ENCODE measurements around the gene CORO2A.
"Not testable (repeated sequence)": the region's sequence is repeated elsewhere in the genome, so short reads cannot be mapped to it uniquely, and the experiment has no call there.

CORO2A gene

DNA sequence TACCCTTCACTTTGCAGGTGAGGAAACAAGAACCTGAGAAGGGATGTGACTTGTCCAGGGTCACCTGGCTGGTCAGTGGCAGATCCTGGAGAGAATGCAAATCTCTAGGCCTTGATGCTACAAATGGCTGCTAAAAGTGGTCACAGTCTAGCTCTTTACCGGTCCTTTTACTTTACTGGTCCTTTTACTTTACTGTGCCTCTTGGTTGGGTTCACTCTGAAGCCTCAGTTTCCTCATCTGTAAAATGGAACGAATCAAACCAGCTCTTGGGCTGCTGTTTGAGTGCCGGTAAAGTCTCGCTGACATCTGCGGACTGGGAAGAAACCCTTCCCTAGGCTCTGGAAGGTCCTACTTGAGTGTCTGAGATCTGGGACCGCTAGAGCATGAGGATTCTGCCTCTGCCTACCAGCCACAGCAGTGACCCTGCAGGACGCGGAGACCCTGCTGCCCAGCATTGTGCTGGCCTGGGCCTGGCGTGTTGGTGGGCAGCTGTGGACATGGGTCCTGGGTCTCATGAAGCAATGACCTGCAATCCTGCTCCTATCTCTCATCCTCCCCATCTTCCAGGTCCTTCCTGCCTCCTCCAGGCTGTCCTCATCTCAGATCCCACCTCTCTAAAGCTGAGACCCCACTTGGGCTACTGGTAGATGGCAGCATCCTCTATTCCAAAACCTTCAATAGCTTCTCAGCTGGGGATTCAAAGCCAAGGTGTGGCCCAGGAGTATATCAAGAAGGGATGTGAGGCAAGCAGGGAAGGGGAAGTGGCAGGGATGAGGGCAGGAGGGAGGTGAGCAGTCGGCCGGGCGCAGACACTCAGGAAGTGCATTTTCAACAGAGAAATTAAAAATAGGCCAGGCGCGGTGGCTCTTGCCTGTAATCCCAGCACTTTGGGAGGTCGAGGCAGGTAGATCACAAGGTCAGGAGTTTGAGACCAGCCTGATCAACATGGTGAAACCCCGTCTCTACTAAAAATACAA is 13.3 kb downstream of the CORO2A start:
- in situ Hi-C loops (cut with MboI; ENCODE audit: low sequenced_read_pairs), result no loop called here
- Histone ChIP-seq H3K9me3 (no peaks in the 10 kb centered on the region), H3K4me1 (no peaks in the 10 kb centered on the region)

DNA sequence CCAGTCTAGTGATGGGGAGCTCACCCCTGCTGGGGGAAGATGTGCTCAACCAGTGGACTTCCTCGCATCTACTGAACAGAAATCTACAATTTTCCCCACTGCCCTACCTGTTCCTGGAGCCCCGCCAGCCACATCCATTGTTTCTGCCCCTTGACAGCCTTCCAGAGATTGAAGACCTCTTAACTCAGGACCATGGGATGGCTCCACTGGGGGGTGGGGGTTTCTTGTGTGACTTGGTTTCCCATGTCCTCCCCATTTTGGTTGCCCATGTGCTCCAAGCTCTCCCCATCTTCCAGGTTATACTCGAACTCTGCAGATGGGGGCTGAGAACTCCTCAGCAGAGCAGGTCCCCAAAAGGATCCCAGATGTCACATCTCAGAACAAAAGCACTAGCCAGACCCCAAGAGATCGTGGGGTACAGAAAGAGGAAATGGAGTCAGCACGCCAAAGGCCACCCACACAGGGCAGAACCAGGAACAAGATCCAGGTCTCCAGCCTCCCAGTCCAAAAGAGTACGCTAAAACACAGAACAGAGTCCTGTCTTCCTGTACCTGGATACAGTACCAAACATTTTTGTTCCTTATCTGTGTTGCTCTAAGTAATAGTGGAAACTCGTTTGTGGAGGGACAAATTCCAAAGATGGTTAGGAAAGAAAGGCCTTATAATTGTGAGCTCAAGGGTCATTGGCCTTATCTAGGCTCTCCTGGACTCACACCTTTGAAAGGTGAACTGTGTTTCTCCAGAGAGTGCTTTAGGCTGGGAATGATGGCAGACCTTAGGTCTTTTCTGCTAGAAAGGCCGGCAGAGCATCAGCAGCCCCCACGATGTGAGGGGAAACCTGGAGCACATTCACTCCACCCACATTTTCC is 15.8 kb downstream of the CORO2A start:
- Histone ChIP-seq H3K9me3 (no peaks in the 10 kb centered on the region), H3K4me3 (no peak overlapping the region), H3K36me3 (replicated peaks) (no peaks in the 10 kb centered on the region), H3K27me3 (ENCODE audit: low read depth) (no peaks in the 10 kb centered on the region), H3K4me1 (no peaks in the 10 kb centered on the region)
- in situ Hi-C loops (cut with MboI; ENCODE audit: low sequenced_read_pairs), result no loop called here
- no peak for DNase-seq (ENCODE audit: low spot score in 2 of 2)

More for the DNA sequence above, 13.3 kb downstream of the CORO2A start:
- Histone ChIP-seq H3K4me3 (no peak overlapping the region), H3K36me3 (replicated peaks) (no peaks in the 10 kb centered on the region), H3K27me3 (ENCODE audit: low read depth) (no peaks in the 10 kb centered on the region)
- DNase-seq (ENCODE audit: low spot score in 2 of 2), result no peak

DNA sequence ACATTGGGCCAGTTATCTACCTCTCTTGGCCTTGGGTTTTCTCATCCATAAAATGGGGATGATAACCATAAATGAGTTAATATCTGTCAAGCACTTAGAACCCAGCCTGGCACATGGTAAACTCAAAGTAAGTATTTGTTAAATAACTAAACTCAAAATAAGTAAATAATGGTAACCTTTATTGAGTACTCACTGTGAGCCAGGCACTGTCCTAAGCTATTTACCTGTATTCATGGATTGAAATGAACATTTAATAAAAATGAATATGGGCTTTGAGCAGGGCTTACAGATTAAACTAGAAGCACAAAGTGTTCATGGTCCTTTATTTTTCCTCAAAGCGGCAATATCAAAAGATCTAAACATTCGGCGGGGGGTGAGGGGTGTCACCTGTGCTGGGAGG is 16.7 kb downstream of the CORO2A start:
- H3K36me3 ChIP-seq (replicated peaks), result no peaks in the 10 kb centered on the region
- no peaks in the 10 kb centered on the region for H3K4me1 ChIP-seq
- H3K4me3 ChIP-seq, result no peak overlapping the region
- H3K9me3 ChIP-seq, result no peaks in the 10 kb centered on the region
- DNase-seq (ENCODE audit: low spot score in 2 of 2), result no peak
- H3K27me3 ChIP-seq (ENCODE audit: low read depth), result no peaks in the 10 kb centered on the region
- in situ Hi-C loops (cut with MboI; ENCODE audit: low sequenced_read_pairs), result no loop called here

DNA sequence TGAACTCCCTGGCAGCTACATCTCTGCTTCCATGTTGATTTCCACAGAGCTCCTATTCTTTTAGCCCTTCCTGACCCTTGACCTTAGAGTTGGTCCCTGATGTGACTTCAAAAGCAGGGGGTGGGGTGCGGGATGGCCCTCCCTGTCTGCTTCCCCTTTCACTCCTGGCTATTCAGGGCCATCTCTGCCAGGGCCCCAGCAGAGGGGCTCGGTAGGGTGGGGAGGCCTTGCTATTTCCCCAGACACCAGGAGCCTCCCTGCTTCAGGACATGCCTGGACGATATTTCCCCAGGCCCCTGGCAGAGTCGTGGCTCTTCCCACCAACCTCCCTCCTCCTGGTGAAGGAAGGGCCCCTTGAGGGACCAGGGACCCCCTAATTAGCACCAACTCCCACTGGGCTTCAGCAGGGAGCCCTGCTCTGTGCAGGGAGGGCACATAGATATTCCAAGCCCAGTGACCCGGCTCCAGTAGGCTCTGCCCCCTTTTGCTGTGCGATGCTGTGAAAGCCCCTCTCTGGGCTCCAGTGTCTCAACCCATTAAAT is 17.3 kb downstream of the CORO2A start:
- no peak for DNase-seq (ENCODE audit: low spot score in 2 of 2)
- Histone ChIP-seq H3K4me1 (no peaks in the 10 kb centered on the region), H3K4me3 (no peak overlapping the region), H3K36me3 (replicated peaks) (no peaks in the 10 kb centered on the region), H3K27me3 (ENCODE audit: low read depth) (no peaks in the 10 kb centered on the region), H3K9me3 (no peaks in the 10 kb centered on the region)
- in situ Hi-C loops (cut with MboI; ENCODE audit: low sequenced_read_pairs), result no loop called here

DNA sequence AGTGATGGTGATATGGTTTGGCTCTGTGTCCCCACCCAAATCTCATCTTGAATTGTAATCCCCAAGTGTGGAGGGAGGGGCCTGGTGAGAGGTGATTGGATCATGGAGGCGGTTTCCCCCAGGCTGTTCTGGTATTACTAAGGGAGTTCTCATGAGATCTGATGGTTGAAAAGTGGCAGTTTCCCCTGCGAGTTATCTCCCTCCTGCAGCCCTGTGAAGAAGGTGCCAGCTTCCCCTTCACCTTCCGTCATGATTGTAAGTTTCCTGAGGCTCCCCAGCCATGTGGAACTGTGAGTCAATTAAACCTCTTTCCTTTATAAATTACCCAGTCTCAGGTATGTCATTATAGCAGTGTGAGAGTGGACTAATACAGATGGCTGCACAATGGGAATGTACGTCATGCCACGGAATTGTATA is 17.9 kb downstream of the CORO2A start:
- H3K9me3 ChIP-seq; in situ Hi-C loops (cut with MboI; ENCODE audit: low sequenced_read_pairs); H3K36me3 ChIP-seq (replicated peaks); DNase-seq (ENCODE audit: low spot score in 2 of 2); H3K27me3 ChIP-seq (ENCODE audit: low read depth); H3K4me1 ChIP-seq; H3K4me3 ChIP-seq: not testable (repeated sequence)

DNA sequence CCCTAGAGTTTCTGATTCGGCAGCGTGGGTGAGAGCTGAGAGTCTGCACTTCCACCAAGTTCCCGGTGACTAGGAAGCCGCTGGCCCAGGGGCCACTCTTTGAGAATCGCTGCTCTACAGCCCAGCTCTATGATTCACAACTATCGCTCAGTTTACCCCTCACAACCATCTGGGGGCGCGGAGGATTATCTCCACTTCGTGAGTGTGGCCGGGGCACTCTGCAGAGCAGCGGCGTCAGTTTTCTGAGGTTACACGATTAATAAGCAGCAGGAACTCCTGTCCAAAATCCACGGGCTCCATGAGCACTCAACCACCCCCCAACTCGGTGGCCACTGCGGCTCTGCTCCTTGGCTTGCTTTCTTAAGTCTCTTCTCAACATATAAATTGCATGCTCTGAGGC is 19.3 kb downstream of the CORO2A start:
- H3K4me3 ChIP-seq, result no peak overlapping the region
- in situ Hi-C loops (cut with MboI; ENCODE audit: low sequenced_read_pairs), result no loop called here
- H3K27me3 ChIP-seq (ENCODE audit: low read depth), result no peaks in the 10 kb centered on the region
- no peaks in the 10 kb centered on the region for H3K9me3 ChIP-seq
- no peaks in the 10 kb centered on the region for H3K4me1 ChIP-seq
- no peaks in the 10 kb centered on the region for H3K36me3 ChIP-seq (replicated peaks)
- no peak for DNase-seq (ENCODE audit: low spot score in 2 of 2)

DNA sequence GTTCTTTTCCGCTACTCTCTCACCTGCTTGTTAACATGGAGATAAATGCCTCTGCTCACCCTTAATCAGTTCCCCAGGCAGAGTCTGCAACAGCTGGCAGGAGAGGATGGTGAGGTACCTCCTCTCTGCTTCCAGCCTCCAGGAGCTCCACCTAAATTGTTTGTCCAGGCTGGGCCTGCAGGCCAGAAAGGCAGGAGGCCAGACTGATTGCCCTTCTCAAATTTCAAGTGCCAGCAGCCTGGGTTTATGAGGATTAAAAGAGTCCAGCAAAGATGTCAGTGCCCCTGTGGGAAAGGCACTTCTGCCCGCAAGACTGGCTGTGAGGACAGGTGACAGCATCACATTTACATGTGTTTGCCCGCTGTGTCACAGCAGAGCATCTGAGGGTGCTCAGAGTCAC is 19.8 kb downstream of the CORO2A start:
- H3K9me3 ChIP-seq, result no peaks in the 10 kb centered on the region
- H3K36me3 ChIP-seq (replicated peaks), result no peaks in the 10 kb centered on the region
- H3K27me3 ChIP-seq (ENCODE audit: low read depth), result no peaks in the 10 kb centered on the region
- no peak overlapping the region for H3K4me3 ChIP-seq
- H3K4me1 ChIP-seq, result no peaks in the 10 kb centered on the region; the same call in 1 of the 2 replicates
- in situ Hi-C loops (cut with MboI; ENCODE audit: low sequenced_read_pairs), result no loop called here
- no peak for DNase-seq (ENCODE audit: low spot score in 2 of 2)

DNA sequence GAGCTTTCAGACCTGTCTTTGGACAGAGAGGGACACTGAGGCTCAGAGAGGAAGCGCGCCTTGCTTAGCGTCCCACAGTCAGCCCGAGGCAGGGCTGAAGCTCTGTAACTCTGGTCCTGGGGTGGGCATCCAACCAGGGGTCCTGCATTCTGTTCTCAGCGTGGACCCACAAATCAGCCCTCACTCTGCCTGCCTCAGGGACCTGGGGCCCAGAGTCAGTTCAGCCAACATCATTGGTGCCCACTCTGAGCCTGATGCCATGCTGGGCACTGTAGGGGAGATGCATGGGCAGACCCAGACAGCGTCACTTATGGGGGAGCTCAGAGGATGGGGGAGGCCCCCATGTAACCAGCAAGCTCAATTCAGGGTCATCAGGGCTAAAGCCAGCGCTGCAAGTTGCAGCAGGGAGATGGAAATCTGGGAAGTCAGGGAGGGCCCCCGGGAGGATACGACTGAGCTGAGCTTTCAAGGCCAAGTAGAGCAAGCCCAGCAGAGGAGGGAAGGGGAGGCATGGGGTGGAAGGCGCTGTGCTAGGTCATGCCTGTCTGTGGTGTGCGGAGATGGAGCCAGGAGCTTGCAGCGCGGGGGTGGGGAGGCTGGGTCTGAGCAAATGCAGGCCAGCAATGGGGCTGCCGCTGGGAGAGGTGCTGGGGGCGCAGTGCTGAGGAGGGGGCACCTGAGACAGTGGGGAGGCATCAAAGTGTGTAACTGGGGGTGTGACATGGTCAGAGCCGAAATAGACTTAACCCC is 21.1 kb downstream of the CORO2A start:
- H3K27me3 ChIP-seq (ENCODE audit: low read depth), result no peaks in the 10 kb centered on the region
- no peak for DNase-seq (ENCODE audit: low spot score in 2 of 2)
- in situ Hi-C loops (cut with MboI; ENCODE audit: low sequenced_read_pairs), result no loop called here
- H3K4me1 ChIP-seq, result peaks cover 3% of the 10 kb centered on the region; the same call in 1 of the 2 replicates
- no peaks in the 10 kb centered on the region for H3K9me3 ChIP-seq
- H3K4me3 ChIP-seq, result no peak overlapping the region
- no peaks in the 10 kb centered on the region for H3K36me3 ChIP-seq (replicated peaks)

DNA sequence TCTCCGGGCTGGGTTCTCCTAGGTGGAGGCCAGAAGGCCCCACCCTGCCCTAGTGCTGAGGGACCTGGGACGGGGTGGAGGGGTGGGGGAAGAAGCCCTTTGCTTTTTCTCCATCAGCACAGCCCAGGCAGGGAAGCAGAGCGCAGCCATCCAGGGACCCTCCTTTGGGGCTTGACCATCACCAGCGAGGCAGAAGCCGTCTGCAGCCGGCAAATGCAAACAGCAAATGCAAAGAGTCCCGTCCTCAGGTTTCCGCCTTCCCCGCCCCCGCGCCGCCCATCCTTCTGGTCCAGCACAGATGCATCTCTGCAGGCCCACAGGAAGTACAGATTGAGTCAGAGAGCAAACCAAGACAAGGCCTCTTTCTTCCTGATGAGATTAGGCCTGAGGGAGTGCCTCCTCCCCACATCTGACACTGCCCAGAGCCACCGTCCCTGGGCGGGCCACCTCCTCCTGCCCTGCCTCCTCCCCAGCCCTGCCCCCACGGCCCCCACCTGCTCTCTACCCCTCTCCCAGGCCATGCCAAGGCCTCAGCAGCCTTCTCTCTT is 23.4 kb downstream of the CORO2A start:
- Histone ChIP-seq H3K4me1 (peaks cover 3% of the 10 kb centered on the region; the same call in 1 of the 2 replicates), H3K4me3 (no peak overlapping the region), H3K36me3 (replicated peaks) (no peaks in the 10 kb centered on the region), H3K27me3 (ENCODE audit: low read depth) (no peaks in the 10 kb centered on the region), H3K9me3 (no peaks in the 10 kb centered on the region)
- in situ Hi-C loops (cut with MboI; ENCODE audit: low sequenced_read_pairs), result no loop called here
- DNase-seq (ENCODE audit: low spot score in 2 of 2), result no peak

DNA sequence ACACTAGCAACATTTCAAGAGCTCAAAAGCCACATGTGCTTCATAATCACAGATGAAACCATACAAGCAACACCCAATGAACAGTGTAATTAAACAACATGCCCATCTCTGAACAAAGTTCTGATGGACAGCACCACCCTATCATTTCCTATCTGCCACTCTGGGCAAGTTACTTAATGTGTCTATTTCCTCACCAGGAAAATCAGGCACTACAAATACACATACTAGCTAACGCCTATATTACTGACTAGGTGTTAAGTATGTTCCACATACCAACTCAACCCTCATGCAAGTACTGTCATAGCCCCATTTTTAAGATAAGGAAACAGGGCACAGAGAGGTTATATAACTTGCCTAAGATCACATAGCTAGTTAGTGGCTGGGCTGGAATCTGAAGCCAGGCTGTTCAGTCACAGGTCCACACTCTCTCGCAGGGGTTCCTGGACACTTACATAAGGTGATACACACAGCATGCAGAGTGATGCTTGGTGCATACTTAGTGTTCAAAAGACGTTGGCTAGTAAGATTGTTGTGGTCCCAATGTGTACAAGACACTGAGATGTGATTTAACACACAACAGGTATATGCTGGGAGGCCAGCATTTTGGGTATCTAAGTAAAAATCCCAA is 24.2 kb downstream of the CORO2A start:
- Histone ChIP-seq H3K27me3 (ENCODE audit: low read depth) (no peaks in the 10 kb centered on the region), H3K4me1 (peaks cover 3% of the 10 kb centered on the region; the same call in 1 of the 2 replicates), H3K36me3 (replicated peaks) (no peaks in the 10 kb centered on the region), H3K9me3 (no peaks in the 10 kb centered on the region), H3K4me3 (no peak overlapping the region)
- no peak for DNase-seq (ENCODE audit: low spot score in 2 of 2)
- in situ Hi-C loops (cut with MboI; ENCODE audit: low sequenced_read_pairs), result no loop called here

DNA sequence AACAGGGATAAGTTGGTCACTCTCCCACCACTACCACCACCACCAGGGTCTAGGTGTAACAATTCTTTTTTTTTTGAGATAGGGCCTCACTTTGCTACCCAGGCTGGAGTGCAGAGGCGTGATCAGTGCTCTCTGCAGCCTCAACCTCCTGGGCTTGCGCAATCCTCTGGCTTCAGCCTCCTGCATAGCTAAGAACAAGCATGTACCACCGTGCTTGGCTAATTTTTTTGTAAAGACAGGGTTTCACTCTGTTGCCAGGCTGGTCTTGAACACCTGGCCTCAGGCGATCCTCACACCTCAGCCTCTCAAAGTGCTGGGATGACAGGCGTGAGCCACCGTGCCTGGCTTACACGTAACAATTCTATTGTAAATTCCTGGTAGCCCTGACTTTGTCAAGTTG is 27.5 kb downstream of the CORO2A start:
- in situ Hi-C loops (cut with MboI; ENCODE audit: low sequenced_read_pairs), result no loop called here
- no peak for DNase-seq (ENCODE audit: low spot score in 2 of 2)

DNA sequence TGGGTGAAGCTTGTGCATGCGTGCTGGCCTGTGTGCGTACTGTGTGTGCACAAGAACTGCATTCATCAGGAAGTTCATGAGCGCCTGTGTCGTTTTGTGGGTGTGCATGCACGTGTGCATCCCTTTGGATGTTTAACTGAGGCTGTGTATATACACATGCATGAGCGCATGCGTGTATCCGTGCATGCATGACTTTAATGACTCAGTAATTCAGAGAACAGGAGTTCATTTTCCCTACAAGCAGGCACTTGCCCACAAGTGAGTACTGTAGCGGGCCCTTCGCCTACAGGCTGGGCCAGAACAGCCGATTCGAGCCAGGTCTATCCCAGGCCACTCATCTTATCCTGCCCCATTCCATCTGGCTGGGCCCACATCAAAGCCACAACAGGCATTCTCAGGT is 29.8 kb downstream of the CORO2A start:
- in situ Hi-C loops (cut with MboI; ENCODE audit: low sequenced_read_pairs), result no loop called here
- H3K27me3 ChIP-seq (ENCODE audit: low read depth), result no peaks in the 10 kb centered on the region
- peaks cover 3% of the 10 kb centered on the region; the same call in 1 of the 2 replicates for H3K4me1 ChIP-seq
- H3K4me3 ChIP-seq, result no peak overlapping the region
- no peaks in the 10 kb centered on the region for H3K36me3 ChIP-seq (replicated peaks)
- no peak for DNase-seq (ENCODE audit: low spot score in 2 of 2)
- no peaks in the 10 kb centered on the region for H3K9me3 ChIP-seq

More for the DNA sequence above, 27.5 kb downstream of the CORO2A start:
- H3K4me1 ChIP-seq, result peaks cover 3% of the 10 kb centered on the region; the same call in 1 of the 2 replicates
- no peaks in the 10 kb centered on the region for H3K27me3 ChIP-seq (ENCODE audit: low read depth)
- no peaks in the 10 kb centered on the region for H3K9me3 ChIP-seq
- no peak overlapping the region for H3K4me3 ChIP-seq
- H3K36me3 ChIP-seq (replicated peaks), result no peaks in the 10 kb centered on the region
